ENCODE measurements around the gene NANOS2.

NANOS2 gene

DNA sequence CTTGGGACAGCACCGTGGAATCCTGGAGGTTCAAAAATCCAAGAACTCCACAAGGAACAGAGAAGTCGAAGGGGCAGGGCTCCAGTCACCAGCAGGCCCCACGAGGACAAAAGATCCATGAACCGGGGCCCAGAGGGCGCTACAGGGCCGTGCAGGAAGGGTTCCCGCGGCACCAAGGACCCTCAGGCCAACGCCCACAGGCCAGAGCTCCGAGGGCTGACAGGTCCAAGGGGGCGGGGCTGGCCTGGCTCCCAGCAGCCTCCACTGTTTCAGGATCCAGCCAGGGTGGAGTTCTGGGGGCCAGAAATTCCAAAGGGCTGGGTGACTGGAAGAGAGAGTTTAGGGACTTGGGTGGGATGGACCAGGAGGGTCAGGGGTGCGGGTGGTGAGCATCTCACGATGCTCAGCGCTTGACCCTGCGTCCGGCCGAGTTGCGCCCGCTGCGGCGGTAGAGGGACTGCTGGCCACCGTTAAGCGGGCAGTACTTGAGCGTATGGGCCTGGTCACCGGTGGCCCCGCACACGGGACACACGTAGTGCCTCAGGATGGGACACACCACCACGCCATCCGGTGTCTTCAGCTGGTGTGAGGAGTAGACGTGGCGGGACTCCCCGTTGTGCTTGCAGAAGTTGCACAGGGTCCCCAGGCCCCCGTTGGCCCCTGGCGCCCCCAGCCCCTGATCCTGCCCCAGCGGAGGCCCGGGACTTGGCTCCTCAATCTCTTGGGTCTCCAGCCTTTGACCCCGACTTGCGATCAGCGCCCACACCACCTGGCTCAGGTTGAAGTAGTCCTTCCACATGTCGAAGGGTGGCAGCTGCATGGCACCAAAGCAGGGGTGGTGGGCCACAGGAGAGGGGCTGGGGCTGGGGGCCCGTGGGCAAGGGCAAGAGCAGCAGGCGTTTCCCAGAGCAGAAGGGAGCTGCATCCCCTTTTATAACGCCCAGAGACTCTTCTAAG lies at the start of gene NANOS2:
Gene NANOS2, minus strand, starts transcription at position 905 of the 957 bp plus-strand sequence. Its CDS starts 85 bp downstream, at position 820.
- no peak for DNase-seq

- no peak for DNase-seq
These were observed 47.4 kb upstream of the NANOS2 start for GRCh38 chr19:45962021-45962420.

DNA sequence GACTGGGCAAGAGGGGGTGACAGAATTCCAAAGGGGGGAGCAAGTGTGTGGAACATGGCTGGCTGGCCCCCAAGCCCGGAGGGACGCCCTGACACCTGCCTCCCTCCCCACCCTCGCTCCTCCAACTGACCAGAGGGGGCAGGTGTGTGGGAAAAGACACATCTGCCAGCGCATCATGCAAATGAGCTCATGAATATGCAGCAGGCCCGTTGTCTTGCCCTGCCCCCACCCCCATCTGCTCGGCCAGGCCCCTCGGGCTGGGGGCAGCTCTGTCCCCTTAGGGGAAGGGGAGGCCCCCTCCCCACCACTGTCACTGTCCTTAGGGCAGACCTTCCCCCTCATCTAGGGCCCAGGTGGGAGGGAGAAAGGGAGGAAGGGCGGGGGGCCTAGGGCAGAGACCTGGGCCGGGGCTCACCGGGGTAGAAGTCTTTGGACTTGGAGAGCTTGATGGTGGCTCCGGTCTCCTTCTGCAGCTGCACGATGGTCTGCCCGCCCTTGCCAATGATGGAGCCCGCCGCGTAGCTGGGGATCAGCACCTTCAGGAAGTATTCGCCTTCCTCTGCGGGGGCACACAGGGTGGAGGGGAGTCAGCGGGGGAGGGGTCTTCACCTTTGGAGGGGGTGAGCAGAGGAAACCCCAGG lies 46.1 kb upstream of the NANOS2 start:
- no peak for DNase-seq

GRCh38 chr19:45959517-45960025 lies 45.0 kb upstream of the NANOS2 start:
- DNase-seq: no peak

GRCh38 chr19:45958769-45959516 lies 44.4 kb upstream of the NANOS2 start:
- DNase-seq: no peak

- DNase-seq: no peak
These were observed 43.7 kb upstream of the NANOS2 start for GRCh38 chr19:45958320-45958719.

DNA sequence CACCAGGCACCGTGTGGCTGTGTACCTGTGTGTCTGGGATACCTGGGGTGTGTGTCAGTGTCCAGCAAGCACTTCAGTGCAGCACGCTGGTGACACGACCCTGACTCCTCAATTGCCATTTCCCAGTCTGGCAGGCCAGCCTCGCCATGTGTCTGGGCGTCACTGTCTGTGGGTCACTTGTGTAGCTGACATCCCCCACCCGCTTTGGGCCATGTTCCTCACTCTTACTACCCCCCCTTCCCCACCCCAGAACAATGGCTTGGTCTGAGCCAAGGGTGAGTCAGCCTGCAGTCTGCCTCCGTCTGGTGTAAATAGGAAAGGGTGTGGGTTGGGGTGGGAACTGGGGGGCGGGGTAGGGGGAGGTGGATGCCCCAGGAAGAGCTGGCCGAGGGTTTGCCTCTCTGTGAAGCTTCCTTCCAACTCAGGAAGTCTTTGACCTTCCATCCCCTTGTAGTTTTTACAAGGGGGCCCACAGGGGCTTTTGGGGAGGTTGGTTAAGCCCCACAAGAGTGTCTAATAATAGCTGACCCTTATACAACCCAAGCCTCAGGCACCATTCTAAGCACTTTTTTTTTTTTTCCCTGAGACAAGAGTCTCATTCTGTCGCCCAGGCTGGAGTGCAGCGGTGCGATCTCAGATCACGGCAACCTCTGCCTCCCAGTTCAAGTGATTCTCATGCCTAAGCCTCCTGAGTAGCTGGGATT lies 41.5 kb upstream of the NANOS2 start:
- DNase-seq: peak; percentile 27

- no peak for DNase-seq
These were observed 39.6 kb upstream of the NANOS2 start for GRCh38 chr19:45954156-45954555.

DNA sequence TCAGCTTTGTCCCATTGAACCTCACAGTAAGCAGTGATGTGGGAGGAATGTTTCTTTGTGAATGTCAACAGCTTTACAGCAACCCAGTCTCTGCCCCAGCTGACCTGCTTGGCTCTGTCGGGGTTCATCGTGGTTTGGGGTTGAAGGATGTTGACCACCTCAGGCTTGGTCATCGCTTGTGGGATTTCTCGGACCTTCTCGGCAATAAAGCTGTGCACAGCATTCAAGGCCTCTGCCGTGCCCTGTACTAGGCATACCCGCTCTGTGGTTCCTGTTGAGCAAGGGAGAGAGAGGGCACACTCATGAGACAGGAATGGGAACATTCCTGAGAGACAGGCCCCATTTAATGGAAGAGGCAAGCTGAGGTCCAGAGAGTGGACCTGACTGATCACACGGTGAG lies 39.1 kb upstream of the NANOS2 start:
- DNase-seq: no peak

DNA sequence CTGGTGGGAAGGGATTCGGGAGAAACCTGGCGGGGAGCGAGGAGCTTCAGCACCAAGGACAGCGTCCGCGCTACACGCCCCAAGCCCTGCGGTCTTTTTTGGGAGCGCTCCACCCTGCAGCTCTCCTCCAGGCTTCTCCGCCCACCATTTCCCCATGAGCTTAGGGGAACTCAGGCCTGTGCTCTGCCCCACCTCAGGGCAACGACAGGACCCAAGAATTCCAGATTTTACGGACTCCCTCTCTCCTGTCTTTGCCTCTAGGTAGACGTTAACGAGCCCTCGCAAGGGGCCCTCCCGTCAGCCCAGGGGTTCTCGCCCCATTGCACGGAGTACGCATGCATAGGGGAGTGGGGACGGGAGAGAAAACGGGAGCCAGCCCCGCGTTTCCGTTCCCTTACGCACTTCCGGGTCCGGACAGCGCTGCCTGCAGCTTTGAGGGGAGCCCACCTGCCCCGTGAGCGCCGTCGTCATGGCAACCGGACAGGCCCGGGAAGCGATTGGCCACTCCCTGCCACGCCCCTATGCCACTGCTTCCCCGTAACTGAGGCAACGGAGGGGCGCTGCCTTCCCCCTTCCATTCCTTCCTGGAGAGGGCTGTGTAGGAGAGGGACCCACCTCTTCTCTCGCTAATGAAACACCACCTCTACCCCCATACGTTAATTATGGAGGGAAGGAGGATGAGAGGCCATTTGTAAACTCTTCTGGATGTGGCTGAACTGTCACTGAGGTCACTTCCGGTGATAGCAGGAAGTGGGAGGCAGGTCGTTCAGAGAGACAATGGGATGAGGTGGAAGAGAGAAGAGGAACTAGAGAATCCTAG lies 38.3 kb upstream of the NANOS2 start:
- DNase-seq: peak; percentile 23

- no peak for DNase-seq
These were observed 37.7 kb upstream of the NANOS2 start for GRCh38 chr19:45952341-45952685.

- no peak for DNase-seq
These were observed 33.3 kb upstream of the NANOS2 start for GRCh38 chr19:45947926-45948325.

GRCh38 chr19:45940515-45940805 lies 25.9 kb upstream of the NANOS2 start:
- no peak for DNase-seq

DNA sequence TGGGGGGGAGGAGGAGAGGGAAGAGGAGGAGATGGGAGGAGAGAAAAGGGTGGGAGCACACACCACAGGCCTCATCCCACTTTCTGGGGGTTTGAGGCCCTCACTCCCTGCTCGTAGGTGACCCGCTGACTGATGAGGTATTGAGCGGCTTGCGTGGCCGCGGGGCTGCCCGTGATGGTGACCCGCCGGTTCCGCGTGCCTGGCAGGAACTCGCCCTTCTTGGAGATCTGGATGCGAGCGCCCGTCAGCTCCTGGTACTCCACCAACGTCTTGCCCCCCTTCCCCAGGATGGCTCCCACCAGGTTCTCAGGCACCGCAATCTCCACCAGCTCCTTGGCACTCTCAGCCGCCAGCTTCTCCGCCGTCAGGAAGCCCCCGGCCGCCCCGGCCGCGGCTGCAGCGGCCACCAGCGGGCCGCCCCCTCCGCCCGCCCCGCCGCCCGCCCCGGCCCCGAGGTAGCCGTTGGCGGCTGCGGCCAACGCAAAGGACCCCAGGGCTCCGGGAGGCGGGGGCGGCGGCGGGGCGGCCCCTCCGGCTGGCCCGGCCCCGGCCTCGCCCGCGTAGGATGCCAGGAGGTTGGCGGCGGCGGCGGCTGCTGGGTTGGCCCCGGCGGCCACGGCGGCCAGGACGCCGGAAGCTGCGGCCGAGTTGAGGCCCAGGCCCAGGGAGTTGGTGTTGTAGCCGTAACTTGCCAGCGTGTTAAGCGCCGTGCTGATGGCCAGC lies 25.4 kb upstream of the NANOS2 start:
- DNase-seq: no peak

- no peak for DNase-seq
These were observed 24.2 kb upstream of the NANOS2 start for GRCh38 chr19:45938733-45939319.

DNA sequence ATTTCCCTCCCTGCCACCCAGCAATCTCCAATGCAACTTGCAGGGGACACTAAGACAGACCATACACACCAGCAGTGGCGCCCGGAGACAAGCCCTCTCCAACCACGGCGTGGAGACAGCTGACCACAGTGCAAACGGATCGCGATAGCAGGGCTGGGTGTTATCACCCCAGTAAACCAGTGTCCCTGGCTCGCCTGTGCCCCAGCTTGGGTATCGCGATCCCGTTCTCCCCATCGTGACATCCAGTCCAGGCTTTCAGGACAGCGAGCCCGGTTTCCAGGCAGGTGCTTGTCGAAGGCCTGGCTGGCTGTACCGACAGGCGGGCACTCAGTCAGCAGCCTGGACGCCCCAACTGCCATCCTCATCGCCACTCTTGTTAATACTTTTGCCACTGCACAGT lies 20.7 kb upstream of the NANOS2 start:
- DNase-seq: no peak

DNA sequence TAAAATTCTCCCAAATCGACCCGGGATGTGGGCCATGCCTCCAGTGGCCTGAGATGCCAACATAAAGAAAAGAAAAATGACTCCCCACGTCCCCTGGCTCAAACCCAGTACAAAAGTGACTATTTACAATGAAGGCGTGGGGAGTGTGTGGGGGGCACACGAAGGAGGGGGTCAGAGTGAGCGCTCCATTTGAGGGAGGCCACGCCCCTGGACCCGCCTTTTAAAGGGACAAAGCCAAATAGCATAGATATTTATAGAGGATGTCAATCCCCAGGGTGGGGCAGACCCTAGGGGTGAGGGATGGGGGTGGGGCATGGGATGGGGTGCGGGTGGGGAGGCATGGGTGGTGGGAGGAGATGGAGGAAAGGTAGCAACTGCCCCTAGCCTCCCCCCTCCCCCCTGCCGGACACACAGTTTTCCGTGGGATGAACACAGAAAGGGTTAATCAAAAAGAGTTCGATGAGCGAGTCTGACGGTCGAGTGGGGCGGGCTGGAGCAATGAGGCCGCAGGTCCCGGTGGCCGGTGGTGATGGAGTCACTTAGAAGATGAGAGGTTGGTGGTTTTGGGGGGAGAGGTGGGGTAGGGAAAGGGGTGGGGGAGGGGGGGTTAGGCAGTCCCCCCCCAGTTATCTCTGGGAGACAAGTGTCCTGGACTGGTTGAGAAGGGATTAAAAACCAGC lies 20.1 kb upstream of the NANOS2 start:
- no peak for DNase-seq

DNA sequence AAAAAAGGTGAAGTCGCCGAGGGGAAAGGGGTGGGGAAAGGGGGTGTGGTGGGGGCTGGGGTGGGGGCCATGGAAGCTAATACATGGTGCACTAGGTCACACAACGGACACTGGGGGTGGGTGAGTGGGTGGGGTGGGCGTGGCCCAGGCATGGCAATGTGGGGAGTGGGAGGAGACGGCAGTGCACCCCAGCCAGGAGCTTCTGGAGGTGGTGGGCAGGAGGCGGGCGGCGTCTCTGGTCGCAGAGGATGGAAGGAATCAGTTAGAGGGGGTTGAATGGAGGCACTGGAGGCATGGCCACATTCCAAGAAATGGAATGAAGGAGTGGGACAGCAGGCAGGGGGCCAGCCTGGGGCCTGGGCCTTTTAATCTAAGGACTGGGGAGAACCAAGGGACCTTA lies 19.2 kb upstream of the NANOS2 start:
- DNase-seq: no peak

DNA sequence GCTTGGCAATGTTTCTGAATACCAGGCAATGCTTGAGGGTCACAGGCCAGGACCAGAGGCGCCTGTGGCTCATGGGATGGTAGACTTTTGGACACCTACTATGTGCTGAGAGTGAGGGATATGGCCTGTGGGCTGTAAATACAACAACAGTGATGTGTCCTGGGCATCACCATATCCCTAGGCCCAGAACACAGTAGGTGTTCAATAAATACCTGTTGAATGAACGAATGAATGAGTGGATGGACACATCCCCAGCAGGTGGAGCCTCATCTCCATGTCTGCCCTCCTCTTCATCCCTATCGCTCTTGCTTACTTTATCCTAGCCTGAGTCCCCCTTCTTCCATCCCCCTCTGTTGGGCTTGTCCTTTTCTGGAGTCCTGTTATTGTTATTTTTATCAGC lies 16.5 kb upstream of the NANOS2 start:
- no peak for DNase-seq

DNA sequence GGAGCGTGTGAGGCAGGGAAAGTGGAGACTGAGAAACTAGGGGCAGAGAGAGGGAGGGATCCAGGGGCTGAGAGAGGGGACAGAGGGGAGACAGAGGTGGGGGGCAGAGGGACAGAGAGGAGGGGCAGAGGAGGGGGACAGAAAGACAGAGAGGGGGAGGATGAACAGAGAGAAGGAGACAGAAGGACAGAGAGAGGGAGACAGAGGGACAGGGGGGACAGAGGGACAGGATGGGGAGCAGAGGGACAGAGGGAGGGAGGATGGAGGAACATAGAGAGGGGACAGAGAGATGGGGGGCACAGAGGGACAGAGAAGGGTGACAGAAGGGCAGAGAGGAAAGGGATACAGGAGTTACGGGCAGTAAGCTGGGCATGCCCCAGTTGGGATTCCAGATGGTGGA lies 14.7 kb upstream of the NANOS2 start:
- DNase-seq: no peak
